ENCODE data around the gene TOR1B. TPM values are rescaled to one million over a fixed set of nuclear protein-coding genes. Genes with fewer than 3 reads are reported as not detected.
"Not testable (repeated sequence)": the region's sequence is repeated elsewhere in the genome, so short reads cannot be mapped to it uniquely, and the experiment has no call there.

TOR1B gene
- total and polyA plus RNA-seq, 2 donors (not counting 1 experiment from before 2014, with no cell fraction given) = 13.3 to 17.4 TPM

GRCh38 chr9:129774791-129775447, 28.1 kb upstream of the TOR1B start:
- Histone ChIP-seq H3K27ac (ENCODE audit: low read length in 2 of 2) (no peak overlapping the region), H3K4me2 (replicated peaks; ENCODE audit: low read depth, low read length, poor library complexity, severe bottlenecking) (no peak overlapping the region), H3K36me3 (replicated peaks in 1 of 2; ENCODE audit: control extremely low read depth in 1 of 2, control insufficient read depth in 1 of 2, extremely low read depth in 1 of 2, insufficient read depth in 2 of 2, low read length in 1 of 2) (no peaks in the 10 kb centered on the region), H3K4me3 (ENCODE audit: control extremely low read depth in 1 of 5, extremely low read depth in 1 of 5, insufficient read depth in 1 of 5, low read depth in 2 of 5, low read length in 4 of 5) (no peak overlapping the region), H3K4me1 (ENCODE audit: control insufficient read depth in 2 of 2, insufficient read depth in 2 of 2, low read length in 2 of 2) (no peaks in the 10 kb centered on the region), H3K79me2 (ENCODE audit: control insufficient read depth, insufficient read depth, low read length) (no peaks in the 10 kb centered on the region), H4K20me1 (ENCODE audit: control insufficient read depth, insufficient read depth, low read length, poor library complexity, severe bottlenecking) (no peaks in the 10 kb centered on the region), H3K27me3 (replicated peaks in 1 of 4; ENCODE audit: control extremely low read depth in 1 of 4, control insufficient read depth in 3 of 4, insufficient read depth in 4 of 4, low read length in 3 of 4) (peaks cover 0 to 35% (median 7%) of the 10 kb centered on the region in 4 experiments), H2AFZ (ENCODE audit: insufficient read depth, low read depth, low read length, poor library complexity, severe bottlenecking) (no peak overlapping the region), H3K9me3 (ENCODE audit: control extremely low read depth in 1 of 3, control insufficient read depth in 2 of 3, insufficient read depth in 1 of 3, low read length in 2 of 3) (no peaks in the 10 kb centered on the region), H3K9ac (ENCODE audit: low read length) (no peak overlapping the region)
- ATAC-seq (ENCODE audit: low read depth) = no peak
- TF ChIP-seq CTCF (IDR thresholded peaks at IDR 0.05) (no peak), EZH2 (IDR thresholded peaks at IDR 0.05; ENCODE audit: borderline replicate concordance, insufficient read depth, low read depth, low read length, poor library complexity, severe bottlenecking) (no peak)
- no peaks in the 10 kb centered on the region for H3K9me3 Mint-ChIP-seq (ENCODE audit: insufficient read depth)
- ChIA-PET CTCF (no interaction called here), POLR2A (no interaction called here)
- no peak for DNase-seq
- intact Hi-C loops (cut with micrococcal nuclease) = no loop called here
- H3K4me3 Mint-ChIP-seq = no peak overlapping the region
- H3K27me3 Mint-ChIP-seq = peaks cover 22% of the 10 kb centered on the region
- no peak overlapping the region for H3K27ac Mint-ChIP-seq
- WGBS (ENCODE audit: insufficient coverage) = 84% methylated on average over 20 of the region's 20 CpGs
- H3K4me1 Mint-ChIP-seq = no peaks in the 10 kb centered on the region

- Histone ChIP-seq H3K4me3 (ENCODE audit: control extremely low read depth in 1 of 5, extremely low read depth in 1 of 5, insufficient read depth in 1 of 5, low read depth in 2 of 5, low read length in 4 of 5) (no peak overlapping the region), H3K4me1 (ENCODE audit: control insufficient read depth in 2 of 2, insufficient read depth in 2 of 2, low read length in 2 of 2) (no peaks in the 10 kb centered on the region), H2AFZ (ENCODE audit: insufficient read depth, low read depth, low read length, poor library complexity, severe bottlenecking) (no peak overlapping the region), H3K36me3 (replicated peaks in 1 of 2; ENCODE audit: control extremely low read depth in 1 of 2, control insufficient read depth in 1 of 2, extremely low read depth in 1 of 2, insufficient read depth in 2 of 2, low read length in 1 of 2) (no peaks in the 10 kb centered on the region), H3K9me3 (ENCODE audit: control extremely low read depth in 1 of 3, control insufficient read depth in 2 of 3, insufficient read depth in 1 of 3, low read length in 2 of 3) (no peaks in the 10 kb centered on the region), H3K79me2 (ENCODE audit: control insufficient read depth, insufficient read depth, low read length) (no peaks in the 10 kb centered on the region), H3K27ac (ENCODE audit: low read length in 2 of 2) (no peak overlapping the region), H3K27me3 (replicated peaks in 1 of 4; ENCODE audit: control extremely low read depth in 1 of 4, control insufficient read depth in 3 of 4, insufficient read depth in 4 of 4, low read length in 3 of 4) (peaks cover 0 to 35% (median 7%) of the 10 kb centered on the region in 4 experiments), H3K9ac (ENCODE audit: low read length) (no peak overlapping the region), H3K4me2 (replicated peaks; ENCODE audit: low read depth, low read length, poor library complexity, severe bottlenecking) (no peak overlapping the region), H4K20me1 (ENCODE audit: control insufficient read depth, insufficient read depth, low read length, poor library complexity, severe bottlenecking) (no peaks in the 10 kb centered on the region)
- POLR2A ChIA-PET = no interaction called here
- DNase-seq (no peak), ATAC-seq (ENCODE audit: low read depth) (no peak)
- H3K4me1 Mint-ChIP-seq = no peaks in the 10 kb centered on the region
- H3K9me3 Mint-ChIP-seq (ENCODE audit: insufficient read depth) = no peaks in the 10 kb centered on the region
- no peak overlapping the region for H3K4me3 Mint-ChIP-seq
- WGBS (ENCODE audit: insufficient coverage) = 76% methylated on average over 2 of the region's 2 CpGs
- CTCF ChIA-PET = no interaction called here
- TF ChIP-seq CTCF (IDR thresholded peaks at IDR 0.05) (no peak), EZH2 (IDR thresholded peaks at IDR 0.05; ENCODE audit: borderline replicate concordance, insufficient read depth, low read depth, low read length, poor library complexity, severe bottlenecking) (no peak)
- peaks cover 22% of the 10 kb centered on the region for H3K27me3 Mint-ChIP-seq
- H3K27ac Mint-ChIP-seq = no peak overlapping the region
- intact Hi-C loops (cut with micrococcal nuclease) = no loop called here
These were observed 27.6 kb upstream of the TOR1B start for GRCh38 chr9:129775448-129775798.

GRCh38 chr9:129776096-129776495, 26.9 kb upstream of the TOR1B start:
- H3K4me1 ChIP-seq (ENCODE audit: control insufficient read depth in 2 of 2, insufficient read depth in 2 of 2, low read length in 2 of 2); H2AFZ ChIP-seq (ENCODE audit: insufficient read depth, low read depth, low read length, poor library complexity, severe bottlenecking); H3K27ac Mint-ChIP-seq; H3K79me2 ChIP-seq (ENCODE audit: control insufficient read depth, insufficient read depth, low read length); H4K20me1 ChIP-seq (ENCODE audit: control insufficient read depth, insufficient read depth, low read length, poor library complexity, severe bottlenecking); H3K4me2 ChIP-seq (replicated peaks; ENCODE audit: low read depth, low read length, poor library complexity, severe bottlenecking); H3K9me3 ChIP-seq (ENCODE audit: control extremely low read depth in 1 of 3, control insufficient read depth in 2 of 3, insufficient read depth in 1 of 3, low read length in 2 of 3); H3K36me3 ChIP-seq (replicated peaks in 1 of 2; ENCODE audit: control extremely low read depth in 1 of 2, control insufficient read depth in 1 of 2, extremely low read depth in 1 of 2, insufficient read depth in 2 of 2, low read length in 1 of 2); POLR2A ChIA-PET; ATAC-seq (ENCODE audit: low read depth); H3K9me3 Mint-ChIP-seq (ENCODE audit: insufficient read depth); H3K4me3 ChIP-seq (ENCODE audit: control extremely low read depth in 1 of 5, extremely low read depth in 1 of 5, insufficient read depth in 1 of 5, low read depth in 2 of 5, low read length in 4 of 5); H3K4me1 Mint-ChIP-seq; DNase-seq; H3K4me3 Mint-ChIP-seq; intact Hi-C loops (cut with micrococcal nuclease); H3K27ac ChIP-seq (ENCODE audit: low read length in 2 of 2); H3K9ac ChIP-seq (ENCODE audit: low read length): not testable (repeated sequence)
- WGBS (ENCODE audit: insufficient coverage) = no CpG with 5 or more reads among the region's 4 CpGs
- CTCF ChIA-PET = interaction anchor here (0.7 to 0.9 kb wide), 2 partner anchors 14 to 37 kb away, joined by 3 read pairs; no protein-coding TSS in a partner anchor
- peaks cover 25% of the 10 kb centered on the region for H3K27me3 Mint-ChIP-seq
- peaks cover 0 to 35% (median 7%) of the 10 kb centered on the region in 4 experiments for H3K27me3 ChIP-seq (replicated peaks in 1 of 4; ENCODE audit: control extremely low read depth in 1 of 4, control insufficient read depth in 3 of 4, insufficient read depth in 4 of 4, low read length in 3 of 4)
